HCT116 (cell line): ENCODE measurements around the gene PDE6B. TPM values are rescaled to one million over a fixed set of nuclear protein-coding genes. Genes with fewer than 3 reads are reported as not detected.

ENCODE experiments used
- ATAC-seq: fragments of 200-7000 bp; cut with Tn5 transposase; 2 replicates; pipeline ENCODE4 v1.9.1; 2020; ENCODE audit warnings: mild to moderate bottlenecking, moderate library complexity
- BruUV-seq: library from RNA; stranded (reverse); fragments of 400-500 nt; replicated peaks from 2 replicates; lab custom pipeline; 2021; lab: Mats Ljungman, UMichigan
- CTCF ChIA-PET: fragments of 300-600 bp; sonication (Branson Sonifier 250); formaldehyde crosslinking; loops from one replicate; lab custom pipeline; 2021; ENCODE audit warnings: antibody characterized with exemption; lab: Charles Lee
- POLR2A ChIA-PET: fragments of 300-600, 350-600 bp; sonication (Branson Sonifier 250); formaldehyde crosslinking; loops from one replicate; lab custom pipeline; 2021; ENCODE audit warnings: antibody characterized with exemption; lab: Charles Lee
- RAD21 ChIA-PET, 2 experiments: fragments of 300-600 bp; sonication (Branson Sonifier 250); formaldehyde crosslinking; loops; one replicate each; lab custom pipeline; 2023; ENCODE audit warnings: low total read pairs in 2 of 2; ENCODE audit not compliant: uncharacterized antibody in 2 of 2, unreplicated experiment in 2 of 2, low non-redundant PET in 1 of 2; lab: Charles Lee
- DNase-seq: peaks from one replicate; pipeline ENCODE4 v3.0.0-alpha.2; 2010; ENCODE audit warnings: low read depth, low spot score
- H2AFZ ChIP-seq: fragments of 200-600 bp; shearing (Covaris generic), sonication (generic); 2 replicates; pipeline ENCODE4 v1.6.1; 2017; ENCODE audit warnings: low read depth, mixed run types, mixed read lengths, antibody characterized with exemption, low read length; ENCODE audit not compliant: poor library complexity, severe bottlenecking
- H3K27ac ChIP-seq: 2 replicates; pipeline ENCODE4 v1.5.1; 2012; ENCODE audit warnings: low read depth, low read length
- H3K27me3 ChIP-seq: fragments of 200-600 bp; sonication (generic); 2 replicates; pipeline ENCODE4 v1.6.1; 2016; ENCODE audit warnings: mixed run types, low read length, mixed read lengths; ENCODE audit not compliant: insufficient read depth
- H3K36me3 ChIP-seq, 2 experiments: fragments of 200-500 bp in 1 of 2; fragments of 200-600 bp in 1 of 2; sonication (Bioruptor generic) in 1 of 2; sonication (generic) in 1 of 2; 2 replicates each; pipeline versions ENCODE4 v1.5.1 to v1.6.1; 2014 to 2016; ENCODE audit warnings: low read length in 2 of 2, inconsistent platforms in 1 of 2, mixed read lengths in 1 of 2, mixed run types in 1 of 2; ENCODE audit not compliant: insufficient read depth in 2 of 2, control insufficient read depth in 1 of 2
- H3K4me1 ChIP-seq, 2 experiments: fragments of 200-600 bp in 1 of 2; sonication (generic) in 1 of 2; 2 replicates each; pipeline versions ENCODE4 v1.5.1 to v1.6.1; 2012 to 2017; ENCODE audit warnings: low read length in 2 of 2, inconsistent platforms in 1 of 2, mild to moderate bottlenecking in 1 of 2, mixed read lengths in 1 of 2, mixed run types in 1 of 2, moderate library complexity in 1 of 2; ENCODE audit not compliant: insufficient read depth in 2 of 2, control insufficient read depth in 1 of 2
- H3K4me2 ChIP-seq: fragments of 200-600 bp; sonication (generic); 2 replicates; pipeline ENCODE4 v1.6.1; 2017; ENCODE audit warnings: mixed run types, low read length, mixed read lengths
- H3K4me3 ChIP-seq, 2 experiments: fragments of 200-600 bp in 1 of 2; sonication (generic) in 1 of 2; replicated peaks in 1 of 2; 2 replicates each; pipeline ENCODE4 v1.5.1; 2011 to 2016; ENCODE audit warnings: low read length in 2 of 2, control low read depth in 1 of 2, low read depth in 1 of 2, mild to moderate bottlenecking in 1 of 2, mixed read lengths in 1 of 2, mixed run types in 1 of 2
- H3K79me2 ChIP-seq: fragments of 200-600 bp; sonication (generic); 2 replicates; pipeline ENCODE4 v1.6.1; 2017; ENCODE audit warnings: mild to moderate bottlenecking, mixed run types, low read length, moderate library complexity, mixed read lengths; ENCODE audit not compliant: insufficient read depth
- H3K9ac ChIP-seq: fragments of 200-600 bp; sonication (generic); 2 replicates; pipeline ENCODE4 v1.6.1; 2016; ENCODE audit warnings: low read length, mixed read lengths
- H3K9me2 ChIP-seq: fragments of 200-600 bp; sonication (generic), shearing (Covaris generic); 2 replicates; pipeline ENCODE4 v1.6.1; 2017; ENCODE audit warnings: mixed run types, mild to moderate bottlenecking, moderate library complexity; ENCODE audit not compliant: insufficient read depth
- H3K9me3 ChIP-seq, 2 experiments: fragments of 200-500 bp in 1 of 2; fragments of 200-600 bp in 1 of 2; sonication (Bioruptor generic) in 1 of 2; sonication (generic) in 1 of 2; 2 replicates each; pipeline ENCODE4 v1.6.1; 2014 to 2017; ENCODE audit warnings: low read length in 2 of 2, mixed read lengths in 2 of 2, inconsistent platforms in 1 of 2, low read depth in 1 of 2, mild to moderate bottlenecking in 1 of 2, mixed run types in 1 of 2, moderate library complexity in 1 of 2; ENCODE audit not compliant: control insufficient read depth in 1 of 2, insufficient read depth in 1 of 2
- H4K20me1 ChIP-seq: fragments of 200-600 bp; sonication (generic), shearing (Covaris generic); 2 replicates; pipeline ENCODE4 v1.6.1; 2017; ENCODE audit warnings: mixed run types, mild to moderate bottlenecking, moderate library complexity; ENCODE audit not compliant: insufficient read depth
- CEBPB ChIP-seq: IDR thresholded peaks from 2 replicates; pipeline ENCODE4 v1.6.1; 2012; ENCODE audit warnings: low read depth
- CTCF ChIP-seq, 3 experiments: fragments of 200-600 bp in 1 of 3; sonication (generic) in 1 of 3; IDR thresholded peaks in 2 of 3; conservative IDR thresholded peaks in 1 of 3; 2 replicates each; pipeline ENCODE4 v1.5.1; 2012 to 2017; ENCODE audit warnings: low read depth in 2 of 3, low read length in 2 of 3, antibody characterized with exemption in 1 of 3, borderline replicate concordance in 1 of 3, control low read depth in 1 of 3, mild to moderate bottlenecking in 1 of 3, mixed read lengths in 1 of 3, mixed run types in 1 of 3, moderate library complexity in 1 of 3; ENCODE audit not compliant: insufficient read depth in 1 of 3
- EGR1 ChIP-seq: IDR thresholded peaks from 2 replicates; pipeline ENCODE4 v1.6.1; 2012; ENCODE audit warnings: low read depth
- FOSL1 ChIP-seq: IDR thresholded peaks from 2 replicates; pipeline ENCODE4 v1.6.1; 2012; ENCODE audit warnings: low read depth
- JUND ChIP-seq: IDR thresholded peaks from 2 replicates; pipeline ENCODE4 v1.6.1; 2012
- MAX ChIP-seq: IDR thresholded peaks from 2 replicates; pipeline ENCODE4 v1.6.1; 2012
- POLR2AphosphoS5 ChIP-seq: IDR thresholded peaks from 2 replicates; pipeline ENCODE4 v1.6.1; 2011; ENCODE audit warnings: mild to moderate bottlenecking, low read depth, low read length, moderate library complexity
- RAD21 ChIP-seq: IDR thresholded peaks from 2 replicates; pipeline ENCODE4 v1.6.1; 2012; ENCODE audit warnings: low read depth, mild to moderate bottlenecking
- SIN3A ChIP-seq: IDR thresholded peaks from 2 replicates; pipeline ENCODE4 v1.6.1; 2012; ENCODE audit warnings: low read depth
- TCF7L2 ChIP-seq: IDR thresholded peaks from 2 replicates; pipeline ENCODE4 v1.7.0; 2011; ENCODE audit warnings: borderline replicate concordance, inconsistent platforms; ENCODE audit not compliant: insufficient read depth, insufficient read length; ENCODE audit errors: extremely low read depth
- intact Hi-C: fragments of 100-400 bp; cut with micrococcal nuclease; formaldehyde crosslinking; loops from 2 replicates; pipeline ENCODE4 v1.10.0; 2022
- total RNA-seq: library from RNA; stranded (reverse); gene quantifications from one replicate; pipeline ENCODE4 v1.2.1, GENCODE V29; 2021; ENCODE audit not compliant: unreplicated experiment

Gene PDE6B
- total RNA-seq, 1 experiment from 2014 or later, result not detected

GRCh38 chr4:710116-710515 lies 84.7 kb downstream of the PDE6B start:
- H3K9me2 ChIP-seq, result no peaks in the 10 kb centered on the region
- ChIA-PET RAD21 (no interaction called here), CTCF (no interaction called here), POLR2A (no interaction called here)
- DNase-seq, result no peak
- no peak for ATAC-seq
- intact Hi-C loops, result no loop called here
- no peak overlapping the region for H3K4me2 ChIP-seq
- H3K4me1 ChIP-seq, result peaks cover 3 to 7% of the 10 kb centered on the region in 2 experiments; a peak in 3 of 4 replicates
- no peak for TF ChIP-seq JUND
- no peak for TF ChIP-seq CEBPB
- no peak overlapping the region for H2AFZ ChIP-seq
- H3K9ac ChIP-seq, result no peak overlapping the region
- H3K4me3 ChIP-seq, result no peak overlapping the region
- H3K9me3 ChIP-seq, result no peaks in the 10 kb centered on the region
- no TSS peak for BruUV-seq
- H3K79me2 ChIP-seq, result peaks cover 84% of the 10 kb centered on the region
- H3K36me3 ChIP-seq, result no peaks in the 10 kb centered on the region
- H4K20me1 ChIP-seq, result no peaks in the 10 kb centered on the region
- no peaks in the 10 kb centered on the region for H3K27me3 ChIP-seq
- no peak overlapping the region for H3K27ac ChIP-seq

GRCh38 chr4:710916-711315 lies 85.5 kb downstream of the PDE6B start:
- Histone ChIP-seq H3K27me3 (no peaks in the 10 kb centered on the region), H3K4me3 (no peak overlapping the region), H3K4me1 (peaks cover 3 to 4% of the 10 kb centered on the region in 2 experiments; a peak in 3 of 4 replicates), H3K9me3 (no peaks in the 10 kb centered on the region), H4K20me1 (no peaks in the 10 kb centered on the region), H3K9me2 (no peaks in the 10 kb centered on the region), H3K36me3 (no peaks in the 10 kb centered on the region), H3K79me2 (peaks cover 84% of the 10 kb centered on the region)
- intact Hi-C loops, result no loop called here
- ChIA-PET CTCF (interaction anchor here (1.0 kb wide), 1 partner anchor 27 kb away, joined by 3 read pairs; no protein-coding TSS in a partner anchor), POLR2A (no interaction called here)
- BruUV-seq, result no TSS peak
- ATAC-seq, result no peak
- TF ChIP-seq CTCF (IDR thresholded peaks at IDR 0.05 in 2 of 3, conservative IDR thresholded peaks at IDR 0.05 in 1 of 3; ENCODE audit: borderline replicate concordance in 1 of 3, insufficient read depth in 1 of 3, low read depth in 2 of 3, low read length in 2 of 3), result no peak
- no peak for TF ChIP-seq RAD21
- TF ChIP-seq TCF7L2, result no peak
- TF ChIP-seq FOSL1, result no peak
- no peak for TF ChIP-seq POLR2AphosphoS5
- TF ChIP-seq EGR1, result no peak
- no peak for TF ChIP-seq MAX
- no peak for TF ChIP-seq SIN3A
- TF ChIP-seq, all 23 proteins: peak for 0
- Histone ChIP-seq H3K9ac (no peak overlapping the region), H2AFZ (no peak overlapping the region), H3K27ac (no peak overlapping the region), H3K4me2 (no peak overlapping the region)
- DNase-seq, result no peak
- RAD21 ChIA-PET, result no interaction called here
